ENCODE results near the gene ELL. TPM values are rescaled to one million over a fixed set of nuclear protein-coding genes. Genes with fewer than 3 reads are reported as not detected.

The ELL gene
- total RNA-seq, 1 donor: 18.5 TPM

DNA sequence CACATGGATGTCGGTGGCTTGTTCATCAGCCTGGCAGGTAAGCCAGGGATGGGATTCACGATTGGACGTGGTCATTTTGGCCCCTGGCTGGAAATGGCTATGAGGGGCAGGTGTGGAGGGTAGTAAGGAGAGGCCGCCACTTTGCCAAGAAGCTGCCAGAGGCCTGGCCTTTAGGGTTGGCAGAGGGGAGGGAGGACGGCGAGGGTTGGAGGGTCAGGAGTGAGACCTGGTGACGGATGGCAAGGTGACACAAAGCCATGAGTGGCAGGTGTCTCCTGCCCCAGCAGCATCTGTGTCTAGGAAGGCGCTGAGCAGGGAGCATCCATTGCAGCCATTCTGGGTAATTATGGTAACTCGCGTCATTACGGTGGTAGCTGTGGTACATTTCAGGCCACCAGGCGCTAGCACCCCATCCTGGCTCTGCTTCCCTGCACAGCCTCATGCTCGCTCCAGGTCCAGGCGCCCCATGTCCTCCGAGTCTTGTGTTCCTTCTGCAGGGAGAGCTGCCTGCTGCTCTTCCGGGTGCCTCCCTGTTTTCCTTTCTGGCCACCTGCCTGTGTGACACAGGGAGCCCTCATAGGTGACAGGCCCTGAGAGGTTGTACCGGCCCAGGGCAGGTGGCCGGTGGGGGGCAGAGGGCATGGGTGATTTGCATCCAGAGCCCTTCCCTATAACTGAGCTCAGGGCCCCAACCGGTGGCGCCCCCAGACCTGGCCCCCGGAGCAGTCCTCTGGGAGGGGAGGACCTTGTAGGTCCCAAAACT lies 98.4 kb downstream of the ELL start:
- Histone ChIP-seq H3K4me1 (ENCODE audit: insufficient read depth, low read length) (peaks cover 33% of the 10 kb centered on the region), H3K4me3 (ENCODE audit: insufficient read depth, low read length) (no peak overlapping the region), H3K27me3 (ENCODE audit: insufficient read depth, low read length) (no peaks in the 10 kb centered on the region), H2AFZ (ENCODE audit: low read length) (no peak overlapping the region), H3K9me3 (ENCODE audit: low read depth, low read length) (no peaks in the 10 kb centered on the region), H3K4me2 (ENCODE audit: insufficient read depth, low read length) (no peak overlapping the region), H3K36me3 (ENCODE audit: insufficient read depth, low read length) (no peaks in the 10 kb centered on the region), H3K27ac (ENCODE audit: low read depth, low read length) (no peak overlapping the region), H4K20me1 (ENCODE audit: insufficient read depth, low read length) (peaks cover 58% of the 10 kb centered on the region), H3K79me2 (ENCODE audit: insufficient read depth, low read length) (peaks cover 91% of the 10 kb centered on the region)
- TF ChIP-seq, protein P1, sequence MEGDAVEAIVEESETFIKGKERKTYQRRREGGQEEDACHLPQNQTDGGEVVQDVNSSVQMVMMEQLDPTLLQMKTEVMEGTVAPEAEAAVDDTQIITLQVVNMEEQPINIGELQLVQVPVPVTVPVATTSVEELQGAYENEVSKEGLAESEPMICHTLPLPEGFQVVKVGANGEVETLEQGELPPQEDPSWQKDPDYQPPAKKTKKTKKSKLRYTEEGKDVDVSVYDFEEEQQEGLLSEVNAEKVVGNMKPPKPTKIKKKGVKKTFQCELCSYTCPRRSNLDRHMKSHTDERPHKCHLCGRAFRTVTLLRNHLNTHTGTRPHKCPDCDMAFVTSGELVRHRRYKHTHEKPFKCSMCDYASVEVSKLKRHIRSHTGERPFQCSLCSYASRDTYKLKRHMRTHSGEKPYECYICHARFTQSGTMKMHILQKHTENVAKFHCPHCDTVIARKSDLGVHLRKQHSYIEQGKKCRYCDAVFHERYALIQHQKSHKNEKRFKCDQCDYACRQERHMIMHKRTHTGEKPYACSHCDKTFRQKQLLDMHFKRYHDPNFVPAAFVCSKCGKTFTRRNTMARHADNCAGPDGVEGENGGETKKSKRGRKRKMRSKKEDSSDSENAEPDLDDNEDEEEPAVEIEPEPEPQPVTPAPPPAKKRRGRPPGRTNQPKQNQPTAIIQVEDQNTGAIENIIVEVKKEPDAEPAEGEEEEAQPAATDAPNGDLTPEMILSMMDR (IDR thresholded peaks at IDR 0.05; ENCODE audit: extremely low read depth, low read depth, low read length): no peak
- DNase-seq (ENCODE audit: insufficient read length, low spot score, missing footprints): peak; percentile 60

GRCh38 chr19:18422530-18423191 lies 99.2 kb downstream of the ELL start:
- peaks cover 85% of the 10 kb centered on the region for H3K79me2 ChIP-seq (ENCODE audit: insufficient read depth, low read length)

DNA sequence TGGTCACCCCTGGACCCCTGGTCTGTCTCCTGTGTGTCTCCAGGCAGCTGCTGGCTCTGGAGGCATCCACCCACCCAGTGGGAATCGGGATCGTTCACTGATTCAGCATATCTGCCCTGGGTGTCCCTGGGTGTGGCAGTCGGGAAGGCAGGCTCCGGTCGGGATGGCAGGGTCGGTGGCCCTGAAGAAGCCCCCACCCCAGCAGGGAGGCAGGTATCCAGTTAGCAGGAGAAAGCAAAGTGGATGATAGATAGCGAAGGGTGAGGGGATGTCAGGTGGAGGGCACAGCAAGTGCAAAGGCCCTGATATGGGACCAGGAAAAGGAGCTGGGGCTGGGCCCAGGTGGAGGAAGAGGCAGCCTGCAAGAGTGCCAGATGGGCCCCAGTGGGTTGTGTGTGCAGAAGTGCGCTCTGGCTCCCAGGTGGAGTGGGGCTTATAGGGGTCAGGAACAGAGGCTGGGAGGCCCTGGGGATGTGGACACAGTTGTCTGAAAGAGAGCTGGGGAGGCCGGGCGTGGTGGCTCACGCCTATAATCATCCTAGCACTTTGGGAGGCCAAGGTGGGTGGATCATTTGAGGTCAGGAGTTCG lies 100.4 kb downstream of the ELL start:
- peak overlapping the region; percentile 81 for H3K4me3 ChIP-seq (ENCODE audit: insufficient read depth, low read length)
- TF ChIP-seq, protein P1 (IDR thresholded peaks at IDR 0.05; ENCODE audit: extremely low read depth, low read depth, low read length): no peak

More at GRCh38 chr19:18422530-18423191, 99.2 kb downstream of the ELL start:
- H3K4me3 ChIP-seq (ENCODE audit: insufficient read depth, low read length): no peak overlapping the region
- no peak overlapping the region for H2AFZ ChIP-seq (ENCODE audit: low read length)
- H3K27me3 ChIP-seq (ENCODE audit: insufficient read depth, low read length): no peaks in the 10 kb centered on the region
- no peak overlapping the region for H3K4me2 ChIP-seq (ENCODE audit: insufficient read depth, low read length)
- H3K27ac ChIP-seq (ENCODE audit: low read depth, low read length): no peak overlapping the region
- TF ChIP-seq, protein P1 (IDR thresholded peaks at IDR 0.05; ENCODE audit: extremely low read depth, low read depth, low read length): no peak
- peak; percentile 67 for DNase-seq (ENCODE audit: insufficient read length, low spot score, missing footprints)
- H3K9me3 ChIP-seq (ENCODE audit: low read depth, low read length): no peaks in the 10 kb centered on the region
- peaks cover 58% of the 10 kb centered on the region for H4K20me1 ChIP-seq (ENCODE audit: insufficient read depth, low read length)
- no peaks in the 10 kb centered on the region for H3K36me3 ChIP-seq (ENCODE audit: insufficient read depth, low read length)
- peaks cover 38% of the 10 kb centered on the region for H3K4me1 ChIP-seq (ENCODE audit: insufficient read depth, low read length)

DNA sequence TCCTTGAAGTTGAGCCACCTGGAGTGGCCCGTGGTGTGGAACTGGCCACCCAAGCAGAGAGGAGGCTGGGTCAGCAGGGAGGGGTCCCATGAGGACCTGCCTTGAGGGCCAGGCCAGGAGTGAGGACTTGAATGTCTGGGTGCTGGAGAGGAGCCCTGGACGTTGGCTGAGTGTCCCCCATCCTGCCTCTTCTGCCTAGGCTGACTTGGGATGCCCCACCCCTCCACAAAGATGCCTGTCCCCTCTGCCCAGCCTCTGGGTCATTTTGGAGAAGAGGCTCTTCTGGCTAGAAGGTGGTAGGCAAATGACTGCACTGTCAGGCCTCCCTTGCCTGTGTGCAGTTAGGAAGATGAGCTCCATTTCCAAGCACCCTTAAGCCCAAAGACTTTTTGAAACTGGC lies 100.9 kb downstream of the ELL start:
- DNase-seq (ENCODE audit: insufficient read length, low spot score, missing footprints): peak; percentile 86
- H3K79me2 ChIP-seq (ENCODE audit: insufficient read depth, low read length): peaks cover 70% of the 10 kb centered on the region
- no peaks in the 10 kb centered on the region for H3K36me3 ChIP-seq (ENCODE audit: insufficient read depth, low read length)
- TF ChIP-seq, protein P1 (IDR thresholded peaks at IDR 0.05; ENCODE audit: extremely low read depth, low read depth, low read length): no peak
- H3K27ac ChIP-seq (ENCODE audit: low read depth, low read length): peak overlapping the region; percentile 17
- no peaks in the 10 kb centered on the region for H3K9me3 ChIP-seq (ENCODE audit: low read depth, low read length)
- H3K4me1 ChIP-seq (ENCODE audit: insufficient read depth, low read length): peaks cover 44% of the 10 kb centered on the region
- H3K4me2 ChIP-seq (ENCODE audit: insufficient read depth, low read length): peak overlapping the region; percentile 90
- no peak overlapping the region for H2AFZ ChIP-seq (ENCODE audit: low read length)
- peaks cover 43% of the 10 kb centered on the region for H4K20me1 ChIP-seq (ENCODE audit: insufficient read depth, low read length)
- peak overlapping the region; percentile 81 for H3K4me3 ChIP-seq (ENCODE audit: insufficient read depth, low read length)
- H3K27me3 ChIP-seq (ENCODE audit: insufficient read depth, low read length): no peaks in the 10 kb centered on the region

More for the DNA sequence above, 100.4 kb downstream of the ELL start:
- no peaks in the 10 kb centered on the region for H3K36me3 ChIP-seq (ENCODE audit: insufficient read depth, low read length)
- H3K27ac ChIP-seq (ENCODE audit: low read depth, low read length): peak overlapping the region; percentile 17
- DNase-seq (ENCODE audit: insufficient read length, low spot score, missing footprints): peak; percentile 21
- no peaks in the 10 kb centered on the region for H3K9me3 ChIP-seq (ENCODE audit: low read depth, low read length)
- H3K4me1 ChIP-seq (ENCODE audit: insufficient read depth, low read length): peaks cover 44% of the 10 kb centered on the region
- no peaks in the 10 kb centered on the region for H3K27me3 ChIP-seq (ENCODE audit: insufficient read depth, low read length)
- H3K79me2 ChIP-seq (ENCODE audit: insufficient read depth, low read length): peaks cover 73% of the 10 kb centered on the region
- peaks cover 46% of the 10 kb centered on the region for H4K20me1 ChIP-seq (ENCODE audit: insufficient read depth, low read length)
- no peak overlapping the region for H2AFZ ChIP-seq (ENCODE audit: low read length)
- H3K4me2 ChIP-seq (ENCODE audit: insufficient read depth, low read length): peak overlapping the region; percentile 90

Measured in osteoblast (primary cell).